Lower leg skin (tissue), 4 donors: ENCODE measurements around the gene ALDOC. TPM values are rescaled to one million over a fixed set of nuclear protein-coding genes. Genes with fewer than 3 reads are reported as not detected.

Source experiments
- DNase-seq, 2 donors: peaks; one replicate each; pipeline ENCODE4 v3.0.0-alpha.2; 2019; ENCODE audit warnings: low spot score in 2 of 2
- H3K4me3 ChIP-seq: fragments of 200-600 bp; sonication (generic); 2 replicates; pipeline ENCODE4 v1.5.1; 2017; ENCODE audit warnings: mild to moderate bottlenecking, low read depth; ENCODE audit not compliant: poor library complexity, severe bottlenecking
- CTCF ChIP-seq, 3 donors: fragments of 450-650 bp; IDR thresholded peaks; one replicate each; pipeline ENCODE4 v1.5.1; 2016; ENCODE audit warnings: antibody characterized with exemption in 3 of 3, mild to moderate bottlenecking in 3 of 3, moderate library complexity in 2 of 3
- POLR2A ChIP-seq, 2 donors: fragments of 450-650 bp; IDR thresholded peaks; one replicate each; pipeline ENCODE4 v1.6.1; 2016 to 2017; ENCODE audit warnings: antibody characterized with exemption in 2 of 2, mild to moderate bottlenecking in 1 of 2, moderate library complexity in 1 of 2
- WGBS, 2 donors: methylation state at CpG; one replicate each; pipeline ENCODE4 v1.1.5; 2018; 5-methylcytosine and 5-hydroxymethylcytosine counted together
- intact Hi-C: fragments of 100-400 bp; cut with DNase I; formaldehyde crosslinking; loops from one replicate; pipeline ENCODE4 v1.15.0; 2023; ENCODE audit warnings: low total_unique reads
- total RNA-seq, 4 donors: library from RNA; depleted of rRNA; stranded (reverse); fragments of >200 nt; gene quantifications; one replicate each; pipeline ENCODE4 v1.1.0, GENCODE V29; 2016

Gene ALDOC
- total RNA-seq, 4 donors from 2014 or later: 109 to 186 (median 138) TPM

GRCh38 chr17:28544402-28545140, 32.1 kb downstream of the ALDOC start:
- H3K4me3 ChIP-seq: no peak overlapping the region
- no peak for DNase-seq
- TF ChIP-seq CTCF (IDR thresholded peaks at IDR 0.05) (no peak), POLR2A (IDR thresholded peaks at IDR 0.05) (no peak)
- intact Hi-C loops: no loop called here
- 72 to 75% methylated on average over 4 of the region's 4 CpGs for WGBS, 2 donors

GRCh38 chr17:28541439-28541838, 35.3 kb downstream of the ALDOC start:
- no peak overlapping the region for H3K4me3 ChIP-seq
- no peak for DNase-seq
- intact Hi-C loops: no loop called here
- TF ChIP-seq CTCF (IDR thresholded peaks at IDR 0.05) (no peak), POLR2A (IDR thresholded peaks at IDR 0.05) (no peak)
- 73 to 76% methylated on average over 4 of the region's 4 CpGs for WGBS, 2 donors

GRCh38 chr17:28540231-28540630, 36.5 kb downstream of the ALDOC start:
- no peak for DNase-seq
- no peak overlapping the region for H3K4me3 ChIP-seq
- 68 to 72% methylated on average over 4 of the region's 4 CpGs for WGBS, 2 donors
- intact Hi-C loops: no loop called here
- TF ChIP-seq CTCF (IDR thresholded peaks at IDR 0.05) (no peak), POLR2A (IDR thresholded peaks at IDR 0.05) (no peak)

GRCh38 chr17:28538296-28538895, 38.3 kb downstream of the ALDOC start:
- intact Hi-C loops: loop anchor here (2.0 kb wide), 1 partner anchor 44 kb away; no protein-coding TSS in a partner anchor
- no peak for DNase-seq
- TF ChIP-seq POLR2A (IDR thresholded peaks at IDR 0.05) (no peak), CTCF (IDR thresholded peaks at IDR 0.05) (no peak)
- H3K4me3 ChIP-seq: no peak overlapping the region
- 85% methylated on average over 11 to 14 of the region's 14 CpGs for WGBS, 2 donors

- intact Hi-C loops: no loop called here
- TF ChIP-seq POLR2A (IDR thresholded peaks at IDR 0.05) (no peak), CTCF (IDR thresholded peaks at IDR 0.05) (no peak)
- whole genome bisulfite sequencing, 2 donors: 77% methylated on average over 10 to 12 of the region's 12 CpGs
- no peak overlapping the region for H3K4me3 ChIP-seq
- DNase-seq: no peak
Observed at GRCh38 chr17:28537219-28537610, 39.5 kb downstream of the ALDOC start.
